Breast epithelium (tissue), 3 donors: ENCODE results near the gene OR6B1.

Experiments
- CTCF ChIP-seq, 3 donors: fragments of 450-650 bp; IDR thresholded peaks; one replicate each; pipeline ENCODE4 v1.5.1; 2016 to 2017; ENCODE audit warnings: antibody characterized with exemption in 3 of 3, mild to moderate bottlenecking in 3 of 3, moderate library complexity in 3 of 3
- POLR2A ChIP-seq: fragments of 450-650 bp; IDR thresholded peaks from one replicate; pipeline ENCODE4 v1.6.1; 2016; ENCODE audit warnings: antibody characterized with exemption, mild to moderate bottlenecking, moderate library complexity
- POLR2AphosphoS5 ChIP-seq, 3 donors: sonication (generic); formaldehyde crosslinking; IDR thresholded peaks; one replicate each; pipeline ENCODE4 v1.6.1; 2017; ENCODE audit warnings: antibody characterized with exemption in 3 of 3

DNA sequence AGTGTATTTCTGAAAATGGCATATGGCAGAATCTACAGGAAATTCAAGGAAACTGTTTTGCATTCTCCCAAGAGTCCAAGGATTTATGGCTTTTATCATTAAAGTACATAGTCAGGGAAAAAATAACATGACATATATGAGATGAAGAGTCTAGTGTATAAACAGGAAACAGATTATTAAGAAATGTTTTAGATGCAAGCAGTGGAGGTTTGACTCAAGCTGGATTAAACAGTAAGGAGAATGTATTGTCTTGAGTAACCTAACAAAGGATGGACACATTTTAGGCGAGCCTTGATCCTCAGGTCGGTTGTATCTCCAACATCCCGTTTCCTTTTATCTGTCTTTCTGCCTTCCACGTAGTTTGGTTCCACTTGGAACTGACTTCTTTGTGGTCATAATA lies 17.9 kb downstream of the OR6B1 start:
- TF ChIP-seq CTCF (IDR thresholded peaks at IDR 0.05), result no peak
- TF ChIP-seq POLR2A, result no peak
- no peak for TF ChIP-seq POLR2AphosphoS5 (IDR thresholded peaks at IDR 0.05)
